Peyer's patch (tissue), 4 donors: ENCODE measurements around the gene COMTD1.

Source experiments
- CTCF ChIP-seq, 6 experiments: fragments of 450-650 bp in 4 of 6; fragments of 200-600 bp in 2 of 6; sonication (generic) in 1 of 6; IDR thresholded peaks; one replicate each; pipeline ENCODE4 v1.5.1; 2017 to 2019; ENCODE audit warnings: antibody characterized with exemption in 6 of 6, mild to moderate bottlenecking in 3 of 6, moderate library complexity in 1 of 6
- POLR2A ChIP-seq, 2 donors: fragments of 450-650 bp; IDR thresholded peaks; one replicate each; pipeline ENCODE4 v1.5.1; 2017; ENCODE audit warnings: antibody characterized with exemption in 2 of 2, mild to moderate bottlenecking in 2 of 2, moderate library complexity in 2 of 2

GRCh38 chr10:75283078-75283670 lies 47.4 kb upstream of the COMTD1 start:
- TF ChIP-seq CTCF (IDR thresholded peaks at IDR 0.05): no peak
- TF ChIP-seq POLR2A (IDR thresholded peaks at IDR 0.05): no peak
